Trophoblast cell (in vitro differentiated cells and primary cell): Measurements from ENCODE around the gene HHAT.

ENCODE experiments used
- DNase-seq, 2 donors: peaks; one replicate each; pipeline ENCODE4 v3.0.0-alpha.2; 2016
- H2AFZ ChIP-seq: 2 replicates; pipeline ENCODE4 v1.6.1; 2013; ENCODE audit warnings: low read length, moderate library complexity, mild to moderate bottlenecking; ENCODE audit not compliant: insufficient read depth, poor library complexity
- H2AK5ac ChIP-seq: 2 replicates; pipeline ENCODE4 v1.6.1; 2013; ENCODE audit warnings: mild to moderate bottlenecking, low read length
- H2BK120ac ChIP-seq: 2 replicates; pipeline ENCODE4 v1.6.1; 2013; ENCODE audit warnings: low read length, mild to moderate bottlenecking, moderate library complexity; ENCODE audit not compliant: insufficient read depth, poor library complexity
- H2BK12ac ChIP-seq: 2 replicates; pipeline ENCODE4 v1.6.1; 2013; ENCODE audit warnings: mild to moderate bottlenecking, low read length, moderate library complexity
- H2BK5ac ChIP-seq: 2 replicates; pipeline ENCODE4 v1.6.1; 2013; ENCODE audit warnings: low read length, low read depth, moderate library complexity, mild to moderate bottlenecking; ENCODE audit not compliant: poor library complexity
- H3K14ac ChIP-seq: 2 replicates; pipeline ENCODE4 v1.6.1; 2013; ENCODE audit warnings: mild to moderate bottlenecking, low read length
- H3K18ac ChIP-seq: 2 replicates; pipeline ENCODE4 v1.6.1; 2013; ENCODE audit warnings: mild to moderate bottlenecking, low read length
- H3K23ac ChIP-seq: 2 replicates; pipeline ENCODE4 v1.6.1; 2013; ENCODE audit warnings: low read length
- H3K27ac ChIP-seq: 2 replicates; pipeline ENCODE4 v1.5.1; 2013; ENCODE audit warnings: low read depth, mild to moderate bottlenecking, inconsistent platforms, low read length, moderate library complexity
- H3K27me3 ChIP-seq: 2 replicates; pipeline ENCODE4 v1.6.1; 2013; ENCODE audit warnings: inconsistent platforms, mild to moderate bottlenecking, low read length, moderate library complexity; ENCODE audit not compliant: insufficient read depth
- H3K36me3 ChIP-seq, 2 experiments: 1 replicate in 1 of 2; 2 replicates in 1 of 2; pipeline ENCODE4 v1.6.1; 2013; ENCODE audit warnings: low read length in 2 of 2, mild to moderate bottlenecking in 2 of 2, moderate library complexity in 1 of 2; ENCODE audit not compliant: insufficient read depth in 2 of 2, control insufficient read depth in 1 of 2
- H3K4ac ChIP-seq: 2 replicates; pipeline ENCODE4 v1.6.1; 2013; ENCODE audit warnings: low read depth, mild to moderate bottlenecking, low read length, moderate library complexity
- H3K4me1 ChIP-seq, 2 experiments: 1 replicate in 1 of 2; 2 replicates in 1 of 2; pipeline ENCODE4 v1.6.1; 2013; ENCODE audit warnings: low read length in 2 of 2, mild to moderate bottlenecking in 2 of 2, moderate library complexity in 1 of 2; ENCODE audit not compliant: insufficient read depth in 2 of 2, control insufficient read depth in 1 of 2
- H3K4me2 ChIP-seq: 2 replicates; pipeline ENCODE4 v1.6.1; 2013; ENCODE audit warnings: inconsistent platforms, mild to moderate bottlenecking, low read length, moderate library complexity
- H3K4me3 ChIP-seq: 2 replicates; pipeline ENCODE4 v1.5.1; 2013; ENCODE audit warnings: mild to moderate bottlenecking, low read depth, low read length, inconsistent platforms
- H3K79me1 ChIP-seq: one replicate; pipeline ENCODE4 v1.6.1; 2013; ENCODE audit warnings: low read length
- H3K79me2 ChIP-seq: 2 replicates; pipeline ENCODE4 v1.6.1; 2013; ENCODE audit warnings: low read length, mild to moderate bottlenecking; ENCODE audit not compliant: control insufficient read depth, insufficient read depth, poor library complexity
- H3K9ac ChIP-seq: 2 replicates; pipeline ENCODE4 v1.6.1; 2013; ENCODE audit warnings: mild to moderate bottlenecking, low read length
- H3K9me3 ChIP-seq: 2 replicates; pipeline ENCODE4 v1.6.1; 2013; ENCODE audit warnings: low read depth, mild to moderate bottlenecking, control low read depth, inconsistent platforms, low read length; ENCODE audit not compliant: insufficient read depth
- H4K12ac ChIP-seq: 2 replicates; pipeline ENCODE4 v1.6.1; 2013; ENCODE audit warnings: low read depth, mild to moderate bottlenecking, low read length, moderate library complexity
- H4K8ac ChIP-seq: 2 replicates; pipeline ENCODE4 v1.6.1; 2013; ENCODE audit warnings: low read depth, mild to moderate bottlenecking, low read length, moderate library complexity
- H4K91ac ChIP-seq: one replicate; pipeline ENCODE4 v1.6.1; 2013; ENCODE audit warnings: low read depth, mild to moderate bottlenecking, low read length, moderate library complexity
- WGBS: extraction: QIAGEN DNeasy Blood & Tissue Kit; methylation state at CpG from one replicate; pipeline ENCODE4 v1.1.7; 2013; ENCODE audit warnings: missing lambda C conversion rate; ENCODE audit not compliant: insufficient read length, insufficient coverage; ENCODE audit errors: extremely low coverage; 5-methylcytosine and 5-hydroxymethylcytosine counted together

Gene HHAT

GRCh38 chr1:210584439-210585113, 255.9 kb downstream of the HHAT start:
- H3K4me3 ChIP-seq, result no peak overlapping the region
- H3K27ac ChIP-seq, result no peak overlapping the region
- WGBS, result no CpG with 5 or more reads among the region's 3 CpGs

DNA sequence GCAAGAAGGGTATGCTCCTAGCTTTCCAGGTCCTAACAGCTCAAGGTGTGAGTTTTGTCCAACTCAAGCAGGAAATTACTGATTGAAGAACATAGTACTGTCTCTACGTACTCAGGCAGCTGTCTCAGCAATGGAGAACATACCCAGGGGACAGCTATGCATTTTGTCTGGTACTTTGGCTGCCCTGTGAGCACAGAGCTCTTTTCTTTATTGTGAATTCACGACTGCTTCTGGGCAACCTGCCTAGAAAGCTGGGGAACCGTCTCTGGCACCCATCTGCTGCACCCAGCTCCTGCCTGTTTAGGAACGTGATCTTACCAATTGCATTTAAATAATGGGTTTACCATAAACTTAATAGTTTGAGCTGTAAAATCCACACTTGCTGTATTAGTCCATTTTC, 258.1 kb downstream of the HHAT start:
- Histone ChIP-seq H3K27me3 (no peaks in the 10 kb centered on the region), H3K14ac (no peak overlapping the region), H3K23ac (no peak overlapping the region), H3K36me3 (no peaks in the 10 kb centered on the region), H2BK120ac (no peak overlapping the region), H3K9me3 (peaks cover 5% of the 10 kb centered on the region), H3K4me1 (peaks cover 2% of the 10 kb centered on the region in 2 experiments), H4K91ac (no peak overlapping the region), H3K27ac (no peak overlapping the region), H2BK5ac (no peak overlapping the region), H3K79me2 (no peaks in the 10 kb centered on the region), H2AK5ac (no peak overlapping the region), H3K4ac (no peak overlapping the region), H4K12ac (no peak overlapping the region), H3K79me1 (peaks cover 1% of the 10 kb centered on the region), H3K4me3 (no peak overlapping the region), H2AFZ (no peak overlapping the region), H3K4me2 (no peak overlapping the region), H2BK12ac (no peak overlapping the region), H3K18ac (no peak overlapping the region), H4K8ac (no peak overlapping the region), H3K9ac (no peak overlapping the region)
- DNase-seq, result no peak
- no CpG with 5 or more reads among the region's 4 CpGs for WGBS

More at GRCh38 chr1:210584439-210585113, 255.9 kb downstream of the HHAT start:
- peaks cover 2% of the 10 kb centered on the region in 2 experiments for H3K4me1 ChIP-seq
- peak; percentile 81 to 94 for DNase-seq
- H3K27me3 ChIP-seq, result no peaks in the 10 kb centered on the region
- H3K4ac ChIP-seq, result no peak overlapping the region
- H3K18ac ChIP-seq, result no peak overlapping the region
- no peak overlapping the region for H3K14ac ChIP-seq
- H2AFZ ChIP-seq, result no peak overlapping the region
- H4K8ac ChIP-seq, result no peak overlapping the region
- H3K4me2 ChIP-seq, result no peak overlapping the region
- H2BK120ac ChIP-seq, result no peak overlapping the region
- H3K36me3 ChIP-seq, result no peaks in the 10 kb centered on the region
- H2BK5ac ChIP-seq, result no peak overlapping the region
- no peak overlapping the region for H3K9ac ChIP-seq
- peaks cover 1% of the 10 kb centered on the region for H3K79me1 ChIP-seq
- no peak overlapping the region for H2AK5ac ChIP-seq
- no peak overlapping the region for H4K91ac ChIP-seq
- no peak overlapping the region for H2BK12ac ChIP-seq
- H4K12ac ChIP-seq, result no peak overlapping the region
- no peak overlapping the region for H3K23ac ChIP-seq
- peaks cover 5% of the 10 kb centered on the region for H3K9me3 ChIP-seq
- H3K79me2 ChIP-seq, result no peaks in the 10 kb centered on the region

DNA sequence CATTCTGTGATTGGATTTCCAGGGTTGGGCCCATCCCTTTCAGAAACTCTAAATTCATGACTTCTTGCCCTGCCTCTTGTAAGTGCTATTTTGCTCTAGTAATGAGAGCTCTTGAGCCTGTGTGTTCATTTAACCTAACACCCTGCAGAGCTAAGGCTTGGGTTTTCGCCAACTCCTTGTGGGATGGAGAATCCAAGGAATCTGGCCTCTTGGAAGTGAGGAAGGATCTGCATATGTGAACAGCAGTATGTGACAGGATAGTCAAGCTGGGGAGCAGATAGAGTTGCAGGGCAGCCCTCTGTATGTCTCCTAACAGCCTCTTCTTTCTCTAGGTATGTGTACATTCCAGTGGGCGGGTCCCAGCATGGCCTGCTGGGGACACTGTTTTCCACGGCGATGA, 258.9 kb downstream of the HHAT start:
- Histone ChIP-seq H3K79me2 (no peaks in the 10 kb centered on the region), H3K4me2 (no peak overlapping the region), H3K79me1 (peaks cover 1% of the 10 kb centered on the region), H3K4ac (no peak overlapping the region), H2BK12ac (no peak overlapping the region), H4K12ac (no peak overlapping the region), H2BK120ac (no peak overlapping the region), H2AK5ac (no peak overlapping the region), H3K4me1 (peaks cover under 1% of the 10 kb centered on the region in 2 experiments), H3K9me3 (peaks cover 5% of the 10 kb centered on the region), H4K8ac (no peak overlapping the region), H3K23ac (no peak overlapping the region), H2BK5ac (no peak overlapping the region), H4K91ac (no peak overlapping the region), H3K9ac (peak overlapping the region; percentile 33), H3K18ac (no peak overlapping the region), H2AFZ (no peak overlapping the region), H3K27me3 (no peaks in the 10 kb centered on the region), H3K14ac (no peak overlapping the region), H3K36me3 (no peaks in the 10 kb centered on the region), H3K27ac (no peak overlapping the region), H3K4me3 (no peak overlapping the region)
- no peak for DNase-seq
- no CpG with 5 or more reads among the region's 4 CpGs for WGBS

GRCh38 chr1:210588357-210588756, 259.7 kb downstream of the HHAT start:
- no peak for DNase-seq

More at GRCh38 chr1:210588357-210588756, 259.7 kb downstream of the HHAT start:
- Histone ChIP-seq H4K91ac (no peak overlapping the region), H3K27ac (no peak overlapping the region), H3K27me3 (no peaks in the 10 kb centered on the region), H2AK5ac (no peak overlapping the region), H3K79me1 (peaks cover 1% of the 10 kb centered on the region), H2BK5ac (no peak overlapping the region), H3K4me2 (no peak overlapping the region), H3K9me3 (peaks cover 5% of the 10 kb centered on the region), H3K4me3 (no peak overlapping the region), H3K14ac (no peak overlapping the region), H3K4ac (no peak overlapping the region), H2BK120ac (no peak overlapping the region), H3K9ac (no peak overlapping the region), H3K18ac (no peak overlapping the region), H2BK12ac (no peak overlapping the region), H4K8ac (no peak overlapping the region), H4K12ac (no peak overlapping the region), H3K4me1 (no peaks in the 10 kb centered on the region), H3K23ac (no peak overlapping the region), H3K36me3 (no peaks in the 10 kb centered on the region), H3K79me2 (no peaks in the 10 kb centered on the region), H2AFZ (no peak overlapping the region)
- WGBS, result no CpG with 5 or more reads among the region's 3 CpGs
